GM23338 (cell line): ENCODE data around the gene ZBTB20. TPM values are rescaled to one million over a fixed set of nuclear protein-coding genes. Genes with fewer than 3 reads are reported as not detected.

Experiments
- ATAC-seq: fragments of 200-7000 bp; cut with Tn5 transposase; 3 replicates; pipeline ENCODE4 v1.9.1; 2020
- DNase-seq: peaks from one replicate; pipeline ENCODE4 v3.0.0-alpha.2; 2015; ENCODE audit warnings: low spot score
- H2AFZ ChIP-seq: fragments of 200-600 bp; sonication (generic); 2 replicates; pipeline ENCODE4 v1.8.0; 2016; ENCODE audit warnings: antibody characterized with exemption, mild to moderate bottlenecking, moderate library complexity
- H3F3A ChIP-seq: fragments of 200-600 bp; sonication (generic); replicated peaks from 2 replicates; pipeline ENCODE4 v1.8.0; 2017; ENCODE audit warnings: antibody characterized with exemption, mixed run types, low read depth
- H3K27ac ChIP-seq: fragments of 200-600 bp; sonication (generic); 2 replicates; pipeline ENCODE4 v1.6.1; 2016; ENCODE audit warnings: low read depth
- H3K27me3 ChIP-seq: fragments of 200-600 bp; sonication (generic); 2 replicates; pipeline ENCODE4 v1.8.0; 2016; ENCODE audit warnings: mild to moderate bottlenecking, mixed run types, moderate library complexity; ENCODE audit not compliant: insufficient read depth
- H3K36me3 ChIP-seq: fragments of 200-600 bp; sonication (generic); 2 replicates; pipeline ENCODE4 v1.8.0; 2016; ENCODE audit warnings: mild to moderate bottlenecking; ENCODE audit not compliant: insufficient read depth
- H3K4me1 ChIP-seq: fragments of 200-600 bp; sonication (generic); 2 replicates; pipeline ENCODE4 v1.8.0; 2016; ENCODE audit warnings: mild to moderate bottlenecking, moderate library complexity; ENCODE audit not compliant: insufficient read depth
- H3K4me2 ChIP-seq: fragments of 200-600 bp; sonication (generic); 2 replicates; pipeline ENCODE4 v1.7.1; 2017; ENCODE audit warnings: mixed run types
- H3K4me3 ChIP-seq: fragments of 200-600 bp; sonication (generic); 2 replicates; pipeline ENCODE4 v1.6.1; 2016; ENCODE audit warnings: mixed run types
- H3K79me2 ChIP-seq: fragments of 200-600 bp; sonication (generic); replicated peaks from 2 replicates; pipeline ENCODE4 v1.8.0; 2017; ENCODE audit warnings: mild to moderate bottlenecking; ENCODE audit not compliant: insufficient read depth
- H3K9me2 ChIP-seq: fragments of 200-600 bp; sonication (generic); 2 replicates; pipeline ENCODE4 v1.8.0; 2017; ENCODE audit not compliant: insufficient read depth
- H4K20me1 ChIP-seq: fragments of 200-600 bp; sonication (generic); replicated peaks from 2 replicates; pipeline ENCODE4 v1.8.0; 2017; ENCODE audit warnings: mild to moderate bottlenecking; ENCODE audit not compliant: insufficient read depth
- H3K27ac Mint-ChIP-seq: 2 replicates; pipeline ENCODE4 v1.8.0; 2020; ENCODE audit warnings: inconsistent platforms, mild to moderate bottlenecking, moderate library complexity, mixed read lengths
- H3K27me3 Mint-ChIP-seq: 3 replicates; pipeline ENCODE4 v1.8.0; 2022; ENCODE audit warnings: low read depth, mild to moderate bottlenecking, moderate library complexity, mixed read lengths, inconsistent platforms; ENCODE audit not compliant: insufficient read depth, poor library complexity
- H3K36me3 Mint-ChIP-seq: 3 replicates; pipeline ENCODE4 v1.8.0; 2021; ENCODE audit warnings: low read depth, mild to moderate bottlenecking, inconsistent platforms, moderate library complexity, mixed read lengths
- H3K4me1 Mint-ChIP-seq: 3 replicates; pipeline ENCODE4 v1.8.0; 2020; ENCODE audit warnings: mild to moderate bottlenecking, inconsistent platforms, mixed read lengths
- H3K4me3 Mint-ChIP-seq: 3 replicates; pipeline ENCODE4 v1.8.0; 2021; ENCODE audit warnings: moderate library complexity, mild to moderate bottlenecking, inconsistent platforms, mixed read lengths
- H3K9me3 Mint-ChIP-seq: 3 replicates; pipeline ENCODE4 v1.8.0; 2020; ENCODE audit warnings: moderate library complexity, mild to moderate bottlenecking, inconsistent platforms, mixed read lengths
- CREB1 ChIP-seq: fragments of 250-450 bp; sonication (Bioruptor Pico); IDR thresholded peaks from 2 replicates; pipeline ENCODE4 v1.5.0; 2020; ENCODE audit warnings: low read depth, mild to moderate bottlenecking, moderate library complexity
- JUNB ChIP-seq: IDR thresholded peaks from one replicate; pipeline ENCODE4 v1.6.1; 2016; ENCODE audit warnings: antibody characterized with exemption; ENCODE audit not compliant: unreplicated experiment
- STAT1 ChIP-seq: IDR thresholded peaks from one replicate; pipeline ENCODE4 v1.6.1; 2016; ENCODE audit warnings: antibody characterized with exemption; ENCODE audit not compliant: unreplicated experiment
- ZNF114 ChIP-seq: fragments of 250-450 bp; sonication (Bioruptor Pico); IDR thresholded peaks from 2 replicates; pipeline ENCODE4 v1.5.0; 2020; ENCODE audit warnings: mild to moderate bottlenecking, moderate library complexity
- polyA plus RNA-seq: library from polyadenylated mRNA; unstranded; fragments of >200 nt; fragmentation: Nextera tagmentation; extraction: Ambion mirVana; gene quantifications from 2 replicates; pipeline ENCODE4 v1.2.1, GENCODE V29; 2016
- total RNA-seq: library from RNA; depleted of rRNA; stranded (reverse); fragments of >200 nt; shearing (Covaris generic); gene quantifications from 2 replicates; pipeline ENCODE4 v1.2.3, GENCODE V29; 2014
- TF ChIP-seq, protein P1 (sequence below): fragments of 250-450 bp; sonication (Bioruptor Pico); IDR thresholded peaks from 2 replicates; pipeline ENCODE4 v1.5.0; 2020; ENCODE audit warnings: mild to moderate bottlenecking, moderate library complexity
- TF ChIP-seq, protein P2 (sequence below): IDR thresholded peaks from one replicate; pipeline ENCODE4 v1.6.1; 2018; ENCODE audit warnings: antibody characterized with exemption; ENCODE audit not compliant: unreplicated experiment

The ZBTB20 gene
- total and polyA plus RNA-seq, 2 experiments from 2014 or later, result 2.0 to 3.3 TPM

DNA sequence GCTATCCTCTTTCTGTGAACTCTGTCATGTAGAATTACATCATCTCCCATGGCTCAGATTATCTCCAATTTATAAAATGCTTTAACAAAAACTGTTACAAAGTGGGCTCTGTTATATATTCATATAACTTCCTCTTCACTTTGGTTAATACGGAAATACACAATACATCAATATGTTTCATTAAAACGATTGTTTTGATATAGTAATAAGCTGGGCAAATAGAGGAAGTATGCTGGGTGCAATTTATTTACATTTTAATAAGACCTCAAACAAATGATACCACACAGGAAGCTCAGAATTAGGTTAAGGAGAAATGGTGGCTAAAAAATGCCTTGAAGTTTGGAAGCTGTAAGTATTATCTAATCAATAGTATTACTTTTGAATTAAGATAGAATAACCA, 331.0 kb downstream of the ZBTB20 start:
- H3K9me3 Mint-ChIP-seq, result no peaks in the 10 kb centered on the region
- ATAC-seq (no peak), DNase-seq (no peak)
- H3K4me1 Mint-ChIP-seq, result no peaks in the 10 kb centered on the region; the same call in 2 of the 3 replicates
- H2AFZ ChIP-seq, result no peak overlapping the region
- no peak overlapping the region for H3K4me3 Mint-ChIP-seq
- H3K27ac ChIP-seq, result no peak overlapping the region
- no peaks in the 10 kb centered on the region for H4K20me1 ChIP-seq
- no peaks in the 10 kb centered on the region for H3K4me1 ChIP-seq
- H3F3A ChIP-seq, result no peaks in the 10 kb centered on the region
- no peaks in the 10 kb centered on the region for H3K79me2 ChIP-seq
- H3K36me3 Mint-ChIP-seq, result peaks cover 2% of the 10 kb centered on the region; the same call in 1 of the 3 replicates
- no peak overlapping the region for H3K4me2 ChIP-seq
- no peaks in the 10 kb centered on the region for H3K27me3 Mint-ChIP-seq
- H3K9me2 ChIP-seq, result no peaks in the 10 kb centered on the region
- H3K27me3 ChIP-seq, result no peaks in the 10 kb centered on the region
- no peak overlapping the region for H3K4me3 ChIP-seq
- no peaks in the 10 kb centered on the region for H3K36me3 ChIP-seq
- TF ChIP-seq, protein P1, sequence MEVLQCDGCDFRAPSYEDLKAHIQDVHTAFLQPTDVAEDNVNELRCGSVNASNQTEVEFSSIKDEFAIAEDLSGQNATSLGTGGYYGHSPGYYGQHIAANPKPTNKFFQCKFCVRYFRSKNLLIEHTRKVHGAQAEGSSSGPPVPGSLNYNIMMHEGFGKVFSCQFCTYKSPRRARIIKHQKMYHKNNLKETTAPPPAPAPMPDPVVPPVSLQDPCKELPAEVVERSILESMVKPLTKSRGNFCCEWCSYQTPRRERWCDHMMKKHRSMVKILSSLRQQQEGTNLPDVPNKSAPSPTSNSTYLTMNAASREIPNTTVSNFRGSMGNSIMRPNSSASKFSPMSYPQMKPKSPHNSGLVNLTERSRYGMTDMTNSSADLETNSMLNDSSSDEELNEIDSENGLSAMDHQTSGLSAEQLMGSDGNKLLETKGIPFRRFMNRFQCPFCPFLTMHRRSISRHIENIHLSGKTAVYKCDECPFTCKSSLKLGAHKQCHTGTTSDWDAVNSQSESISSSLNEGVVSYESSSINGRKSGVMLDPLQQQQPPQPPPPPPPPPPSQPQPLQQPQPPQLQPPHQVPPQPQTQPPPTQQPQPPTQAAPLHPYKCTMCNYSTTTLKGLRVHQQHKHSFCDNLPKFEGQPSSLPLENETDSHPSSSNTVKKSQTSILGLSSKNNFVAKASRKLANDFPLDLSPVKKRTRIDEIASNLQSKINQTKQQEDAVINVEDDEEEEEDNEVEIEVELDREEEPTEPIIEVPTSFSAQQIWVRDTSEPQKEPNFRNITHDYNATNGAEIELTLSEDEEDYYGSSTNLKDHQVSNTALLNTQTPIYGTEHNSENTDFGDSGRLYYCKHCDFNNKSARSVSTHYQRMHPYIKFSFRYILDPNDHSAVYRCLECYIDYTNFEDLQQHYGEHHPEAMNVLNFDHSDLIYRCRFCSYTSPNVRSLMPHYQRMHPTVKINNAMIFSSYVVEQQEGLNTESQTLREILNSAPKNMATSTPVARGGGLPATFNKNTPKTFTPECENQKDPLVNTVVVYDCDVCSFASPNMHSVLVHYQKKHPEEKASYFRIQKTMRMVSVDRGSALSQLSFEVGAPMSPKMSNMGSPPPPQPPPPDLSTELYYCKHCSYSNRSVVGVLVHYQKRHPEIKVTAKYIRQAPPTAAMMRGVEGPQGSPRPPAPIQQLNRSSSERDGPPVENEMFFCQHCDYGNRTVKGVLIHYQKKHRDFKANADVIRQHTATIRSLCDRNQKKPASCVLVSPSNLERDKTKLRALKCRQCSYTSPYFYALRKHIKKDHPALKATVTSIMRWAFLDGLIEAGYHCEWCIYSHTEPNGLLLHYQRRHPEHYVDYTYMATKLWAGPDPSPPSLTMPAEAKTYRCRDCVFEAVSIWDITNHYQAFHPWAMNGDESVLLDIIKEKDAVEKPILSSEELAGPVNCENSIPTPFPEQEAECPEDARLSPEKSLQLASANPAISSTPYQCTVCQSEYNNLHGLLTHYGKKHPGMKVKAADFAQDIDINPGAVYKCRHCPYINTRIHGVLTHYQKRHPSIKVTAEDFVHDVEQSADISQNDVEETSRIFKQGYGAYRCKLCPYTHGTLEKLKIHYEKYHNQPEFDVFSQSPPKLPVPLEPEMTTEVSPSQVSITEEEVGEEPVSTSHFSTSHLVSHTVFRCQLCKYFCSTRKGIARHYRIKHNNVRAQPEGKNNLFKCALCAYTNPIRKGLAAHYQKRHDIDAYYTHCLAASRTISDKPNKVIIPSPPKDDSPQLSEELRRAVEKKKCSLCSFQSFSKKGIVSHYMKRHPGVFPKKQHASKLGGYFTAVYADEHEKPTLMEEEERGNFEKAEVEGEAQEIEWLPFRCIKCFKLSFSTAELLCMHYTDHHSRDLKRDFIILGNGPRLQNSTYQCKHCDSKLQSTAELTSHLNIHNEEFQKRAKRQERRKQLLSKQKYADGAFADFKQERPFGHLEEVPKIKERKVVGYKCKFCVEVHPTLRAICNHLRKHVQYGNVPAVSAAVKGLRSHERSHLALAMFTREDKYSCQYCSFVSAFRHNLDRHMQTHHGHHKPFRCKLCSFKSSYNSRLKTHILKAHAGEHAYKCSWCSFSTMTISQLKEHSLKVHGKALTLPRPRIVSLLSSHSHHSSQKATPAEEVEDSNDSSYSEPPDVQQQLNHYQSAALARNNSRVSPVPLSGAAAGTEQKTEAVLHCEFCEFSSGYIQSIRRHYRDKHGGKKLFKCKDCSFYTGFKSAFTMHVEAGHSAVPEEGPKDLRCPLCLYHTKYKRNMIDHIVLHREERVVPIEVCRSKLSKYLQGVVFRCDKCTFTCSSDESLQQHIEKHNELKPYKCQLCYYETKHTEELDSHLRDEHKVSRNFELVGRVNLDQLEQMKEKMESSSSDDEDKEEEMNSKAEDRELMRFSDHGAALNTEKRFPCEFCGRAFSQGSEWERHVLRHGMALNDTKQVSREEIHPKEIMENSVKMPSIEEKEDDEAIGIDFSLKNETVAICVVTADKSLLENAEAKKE (CRISPR knock-in tag), result no peak
- no peak for TF ChIP-seq ZNF114 (CRISPR knock-in tag)
- TF ChIP-seq STAT1, result no peak
- TF ChIP-seq, protein P2, sequence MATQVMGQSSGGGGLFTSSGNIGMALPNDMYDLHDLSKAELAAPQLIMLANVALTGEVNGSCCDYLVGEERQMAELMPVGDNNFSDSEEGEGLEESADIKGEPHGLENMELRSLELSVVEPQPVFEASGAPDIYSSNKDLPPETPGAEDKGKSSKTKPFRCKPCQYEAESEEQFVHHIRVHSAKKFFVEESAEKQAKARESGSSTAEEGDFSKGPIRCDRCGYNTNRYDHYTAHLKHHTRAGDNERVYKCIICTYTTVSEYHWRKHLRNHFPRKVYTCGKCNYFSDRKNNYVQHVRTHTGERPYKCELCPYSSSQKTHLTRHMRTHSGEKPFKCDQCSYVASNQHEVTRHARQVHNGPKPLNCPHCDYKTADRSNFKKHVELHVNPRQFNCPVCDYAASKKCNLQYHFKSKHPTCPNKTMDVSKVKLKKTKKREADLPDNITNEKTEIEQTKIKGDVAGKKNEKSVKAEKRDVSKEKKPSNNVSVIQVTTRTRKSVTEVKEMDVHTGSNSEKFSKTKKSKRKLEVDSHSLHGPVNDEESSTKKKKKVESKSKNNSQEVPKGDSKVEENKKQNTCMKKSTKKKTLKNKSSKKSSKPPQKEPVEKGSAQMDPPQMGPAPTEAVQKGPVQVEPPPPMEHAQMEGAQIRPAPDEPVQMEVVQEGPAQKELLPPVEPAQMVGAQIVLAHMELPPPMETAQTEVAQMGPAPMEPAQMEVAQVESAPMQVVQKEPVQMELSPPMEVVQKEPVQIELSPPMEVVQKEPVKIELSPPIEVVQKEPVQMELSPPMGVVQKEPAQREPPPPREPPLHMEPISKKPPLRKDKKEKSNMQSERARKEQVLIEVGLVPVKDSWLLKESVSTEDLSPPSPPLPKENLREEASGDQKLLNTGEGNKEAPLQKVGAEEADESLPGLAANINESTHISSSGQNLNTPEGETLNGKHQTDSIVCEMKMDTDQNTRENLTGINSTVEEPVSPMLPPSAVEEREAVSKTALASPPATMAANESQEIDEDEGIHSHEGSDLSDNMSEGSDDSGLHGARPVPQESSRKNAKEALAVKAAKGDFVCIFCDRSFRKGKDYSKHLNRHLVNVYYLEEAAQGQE, result no peak
- TF ChIP-seq CREB1 (CRISPR knock-in tag), result no peak
- no peak for TF ChIP-seq JUNB
- no peak overlapping the region for H3K27ac Mint-ChIP-seq
